ENCODE data around the gene CBFA2T2.

DNA sequence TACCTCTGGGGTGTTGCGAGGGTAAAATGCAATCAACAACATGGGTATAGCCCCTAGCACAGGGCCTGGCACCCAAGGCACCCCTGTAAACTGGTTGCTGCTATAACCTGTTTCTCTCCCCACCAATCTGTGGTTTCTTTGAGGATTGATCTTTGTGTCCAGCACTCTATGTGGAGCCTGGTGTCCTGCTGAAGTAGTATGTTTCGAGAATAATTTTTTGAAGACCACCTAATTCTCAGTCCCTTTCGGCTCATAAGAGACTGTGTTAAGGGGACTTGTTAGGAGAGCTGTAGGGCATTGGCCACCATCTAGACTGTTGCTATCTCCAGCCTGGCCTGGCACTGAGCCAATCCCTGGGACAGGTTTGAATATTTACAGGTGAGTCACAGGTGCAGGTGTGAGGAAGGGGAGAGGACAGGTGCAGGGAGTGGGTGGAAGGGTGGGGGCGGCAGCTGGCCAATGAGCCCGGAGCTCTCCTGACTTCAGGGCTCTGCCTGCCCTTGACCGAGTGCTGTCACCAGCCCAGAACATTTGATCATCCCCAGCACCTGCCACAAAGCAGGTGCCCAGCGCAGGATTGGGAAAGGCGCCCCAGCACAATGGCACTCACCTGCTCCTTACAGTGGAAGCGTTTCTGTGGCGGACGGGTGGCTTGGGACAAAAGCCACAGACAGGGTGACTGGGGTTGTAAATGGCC lies 164.2 kb downstream of the CBFA2T2 start:
- TF ChIP-seq, protein P1, sequence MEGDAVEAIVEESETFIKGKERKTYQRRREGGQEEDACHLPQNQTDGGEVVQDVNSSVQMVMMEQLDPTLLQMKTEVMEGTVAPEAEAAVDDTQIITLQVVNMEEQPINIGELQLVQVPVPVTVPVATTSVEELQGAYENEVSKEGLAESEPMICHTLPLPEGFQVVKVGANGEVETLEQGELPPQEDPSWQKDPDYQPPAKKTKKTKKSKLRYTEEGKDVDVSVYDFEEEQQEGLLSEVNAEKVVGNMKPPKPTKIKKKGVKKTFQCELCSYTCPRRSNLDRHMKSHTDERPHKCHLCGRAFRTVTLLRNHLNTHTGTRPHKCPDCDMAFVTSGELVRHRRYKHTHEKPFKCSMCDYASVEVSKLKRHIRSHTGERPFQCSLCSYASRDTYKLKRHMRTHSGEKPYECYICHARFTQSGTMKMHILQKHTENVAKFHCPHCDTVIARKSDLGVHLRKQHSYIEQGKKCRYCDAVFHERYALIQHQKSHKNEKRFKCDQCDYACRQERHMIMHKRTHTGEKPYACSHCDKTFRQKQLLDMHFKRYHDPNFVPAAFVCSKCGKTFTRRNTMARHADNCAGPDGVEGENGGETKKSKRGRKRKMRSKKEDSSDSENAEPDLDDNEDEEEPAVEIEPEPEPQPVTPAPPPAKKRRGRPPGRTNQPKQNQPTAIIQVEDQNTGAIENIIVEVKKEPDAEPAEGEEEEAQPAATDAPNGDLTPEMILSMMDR (conservative IDR thresholded peaks at IDR 0.05): no peak
- TF ChIP-seq EZH2 (IDR thresholded peaks at IDR 0.05; ENCODE audit: low read depth): no peak
